RWPE2 (cell line): ENCODE measurements around the gene SNX9.

Experiments
- ATAC-seq: fragments of 200-7000 bp; cut with Tn5 transposase; 3 replicates; pipeline ENCODE4 v1.9.1; 2021; ENCODE audit warnings: low read depth
- DNase-seq: peaks from one replicate; pipeline ENCODE4 v3.0.0-alpha.2; 2020; ENCODE audit warnings: low spot score
- H3K27ac ChIP-seq: fragments of 450-650 bp; 2 replicates; pipeline ENCODE4 v1.5.1; 2017; ENCODE audit warnings: mild to moderate bottlenecking; ENCODE audit not compliant: poor library complexity, severe bottlenecking
- H3K27me3 ChIP-seq: fragments of 250-450 bp; sonication (Bioruptor Pico); 2 replicates; pipeline ENCODE4 v1.5.1; 2021; ENCODE audit warnings: mild to moderate bottlenecking, moderate library complexity; ENCODE audit not compliant: insufficient read depth, poor library complexity, severe bottlenecking
- H3K36me3 ChIP-seq: fragments of 250-450 bp; sonication (Bioruptor Pico); 2 replicates; pipeline ENCODE4 v1.5.1; 2020; ENCODE audit warnings: low read depth, mild to moderate bottlenecking, moderate library complexity
- H3K4me1 ChIP-seq: fragments of 250-450 bp; sonication (Bioruptor Pico); 2 replicates; pipeline ENCODE4 v1.5.1; 2021; ENCODE audit warnings: mild to moderate bottlenecking, moderate library complexity; ENCODE audit not compliant: insufficient read depth, poor library complexity, severe bottlenecking
- H3K4me3 ChIP-seq: fragments of 250-450 bp; sonication (Bioruptor Pico); 2 replicates; pipeline ENCODE4 v1.5.1; 2021; ENCODE audit warnings: mild to moderate bottlenecking, moderate library complexity; ENCODE audit not compliant: severe bottlenecking
- H3K9me3 ChIP-seq: fragments of 250-450 bp; sonication (Bioruptor Pico); 2 replicates; pipeline ENCODE4 v1.5.1; 2021; ENCODE audit warnings: mild to moderate bottlenecking, moderate library complexity; ENCODE audit not compliant: severe bottlenecking
- CTCF ChIP-seq: fragments of 450-650 bp; IDR thresholded peaks from one replicate; pipeline ENCODE4 v1.5.1; 2017; ENCODE audit warnings: mild to moderate bottlenecking, moderate library complexity; ENCODE audit not compliant: poor library complexity, severe bottlenecking

The SNX9 gene

GRCh38 chr6:157849288-157850017 is 26.4 kb downstream of the SNX9 start:
- Histone ChIP-seq H3K36me3 (0 out of 2 replicates have a peak, but pooled peaks cover 3% of the 10 kb centered on the region), H3K4me1 (peaks cover 18% of the 10 kb centered on the region), H3K27ac (no peak overlapping the region), H3K27me3 (no peaks in the 10 kb centered on the region), H3K4me3 (no peak overlapping the region), H3K9me3 (peaks cover 3% of the 10 kb centered on the region)
- no peak for ATAC-seq
- no peak for TF ChIP-seq CTCF
- DNase-seq: no peak

- 0 out of 2 replicates have a peak, but pooled peaks cover 3% of the 10 kb centered on the region for H3K36me3 ChIP-seq
- DNase-seq (no peak), ATAC-seq (no peak)
- peaks cover 16% of the 10 kb centered on the region for H3K4me1 ChIP-seq
- no peak overlapping the region for H3K27ac ChIP-seq
- no peak overlapping the region for H3K4me3 ChIP-seq
- no peaks in the 10 kb centered on the region for H3K27me3 ChIP-seq
- peaks cover 3% of the 10 kb centered on the region for H3K9me3 ChIP-seq
- no peak for TF ChIP-seq CTCF
Measured at GRCh38 chr6:157850030-157850429, 27.0 kb downstream of the SNX9 start.

GRCh38 chr6:157853018-157853805 is 30.2 kb downstream of the SNX9 start:
- H3K36me3 ChIP-seq: no peaks in the 10 kb centered on the region
- no peak for ATAC-seq
- H3K27ac ChIP-seq: no peak overlapping the region
- TF ChIP-seq CTCF: no peak
- H3K4me3 ChIP-seq: no peak overlapping the region
- H3K27me3 ChIP-seq: no peaks in the 10 kb centered on the region
- H3K9me3 ChIP-seq: peaks cover 3% of the 10 kb centered on the region
- no peaks in the 10 kb centered on the region for H3K4me1 ChIP-seq
- no peak for DNase-seq

GRCh38 chr6:157853902-157854502 is 31.0 kb downstream of the SNX9 start:
- ATAC-seq (no peak), DNase-seq (no peak)
- Histone ChIP-seq H3K36me3 (no peaks in the 10 kb centered on the region), H3K4me3 (no peak overlapping the region), H3K4me1 (no peaks in the 10 kb centered on the region), H3K27ac (no peak overlapping the region), H3K27me3 (no peaks in the 10 kb centered on the region), H3K9me3 (peaks cover 3% of the 10 kb centered on the region)
- no peak for TF ChIP-seq CTCF
